ENCODE measurements around the gene PRR7. TPM values are rescaled to one million over a fixed set of nuclear protein-coding genes. Genes with fewer than 3 reads are reported as not detected.

PRR7 gene
- total RNA-seq, 1 experiment from 2014 or later, result 39.2 TPM

- intact Hi-C loops (cut with micrococcal nuclease; ENCODE audit: unreplicated experiment) (loop anchor here (2.0 to 10.0 kb wide), 2 partner anchors 54 to 142 kb away; partner anchors contain the start of gene MXD3), in situ Hi-C loops (cut with HindIII; ENCODE audit: low pct_unique_long_range_greater_than_20kb, low sequenced_read_pairs) (no loop called here)
- ChIA-PET CTCF (interaction anchor here (0.8 to 1.2 kb wide), 8 partner anchors 15 to 152 kb away, joined by 3 to 7 read pairs (median 3); no protein-coding TSS in a partner anchor), POLR2A (no interaction called here)
- DNase-seq (ENCODE audit: low read depth, low spot score) (peak; percentile 72), ATAC-seq (peak; percentile 57)
- H3K36me3 ChIP-seq (ENCODE audit: control insufficient read depth, insufficient read depth, low read length), result peaks cover 3% of the 10 kb centered on the region; the same call in 1 of the 2 replicates
- no peaks in the 10 kb centered on the region for H3K9me3 ChIP-seq (ENCODE audit: control insufficient read depth, insufficient read depth, low read depth, low read length)
- no peak overlapping the region for H3K4me3 ChIP-seq (ENCODE audit: low read depth in 2 of 2, low read length in 2 of 2)
- H3K4me1 ChIP-seq (ENCODE audit: control insufficient read depth, insufficient read depth, low read length), result peaks cover 28% of the 10 kb centered on the region
- TF ChIP-seq POLR2AphosphoS5 (IDR thresholded peaks at IDR 0.05; ENCODE audit: low read depth, low read length) (peak; percentile 40; the same call in 1 of the 2 replicates), CTCF (IDR thresholded peaks at IDR 0.05) (no peak), TCF7L2 (IDR thresholded peaks at IDR 0.05; ENCODE audit: low read depth, low read length) (no peak), REST (IDR thresholded peaks at IDR 0.05; ENCODE audit: insufficient read depth in 1 of 2, low read depth in 2 of 2, low read length in 1 of 2) (no peak), SIN3A (IDR thresholded peaks at IDR 0.05; ENCODE audit: borderline replicate concordance, insufficient read depth, low read depth, low read length) (no peak)
- H3K27me3 ChIP-seq (ENCODE audit: control insufficient read depth, insufficient read depth, low read length), result no peaks in the 10 kb centered on the region
- H3K27ac ChIP-seq (ENCODE audit: low read length), result peak overlapping the region; percentile 66; the same call in 1 of the 2 replicates
- BruUV-seq (replicated peaks), result TSS peak; percentile 88
Observed at GRCh38 chr5:177456976-177457851, 10.6 kb downstream of the PRR7 start.

GRCh38 chr5:177457852-177458681 lies 11.5 kb downstream of the PRR7 start:
- no peak overlapping the region for H3K27ac ChIP-seq (ENCODE audit: low read length)
- peaks cover 3% of the 10 kb centered on the region; the same call in 1 of the 2 replicates for H3K36me3 ChIP-seq (ENCODE audit: control insufficient read depth, insufficient read depth, low read length)
- H3K4me1 ChIP-seq (ENCODE audit: control insufficient read depth, insufficient read depth, low read length), result peaks cover 21% of the 10 kb centered on the region
- intact Hi-C loops (cut with micrococcal nuclease; ENCODE audit: unreplicated experiment), result loop anchor here (2.0 to 10.0 kb wide), 2 partner anchors 55 to 143 kb away; partner anchors contain the start of gene MXD3
- TF ChIP-seq SIN3A (IDR thresholded peaks at IDR 0.05; ENCODE audit: borderline replicate concordance, insufficient read depth, low read depth, low read length) (no peak), TCF7L2 (IDR thresholded peaks at IDR 0.05; ENCODE audit: low read depth, low read length) (no peak), CTCF (IDR thresholded peaks at IDR 0.05) (no peak), REST (IDR thresholded peaks at IDR 0.05; ENCODE audit: insufficient read depth in 1 of 2, low read depth in 2 of 2, low read length in 1 of 2) (no peak), POLR2AphosphoS5 (IDR thresholded peaks at IDR 0.05; ENCODE audit: low read depth, low read length) (no peak)
- no peak for ATAC-seq
- CTCF ChIA-PET, result interaction anchor here (0.8 to 1.2 kb wide), 6 partner anchors 14 to 149 kb away, joined by 3 to 7 read pairs (median 4); no protein-coding TSS in a partner anchor
- in situ Hi-C loops (cut with HindIII; ENCODE audit: low pct_unique_long_range_greater_than_20kb, low sequenced_read_pairs), result no loop called here
- no peaks in the 10 kb centered on the region for H3K27me3 ChIP-seq (ENCODE audit: control insufficient read depth, insufficient read depth, low read length)
- no peak for DNase-seq (ENCODE audit: low read depth, low spot score)
- BruUV-seq (replicated peaks), result no TSS peak
- no peak overlapping the region for H3K4me3 ChIP-seq (ENCODE audit: low read depth in 2 of 2, low read length in 2 of 2)
- no peaks in the 10 kb centered on the region for H3K9me3 ChIP-seq (ENCODE audit: control insufficient read depth, insufficient read depth, low read depth, low read length)
- POLR2A ChIA-PET, result no interaction called here

Data from Panc1 (cell line).